Bladder microvascular endothelial cell (primary cell): ENCODE measurements around the gene PTPRS. TPM values are rescaled to one million over a fixed set of nuclear protein-coding genes. Genes with fewer than 3 reads are reported as not detected.

Source experiments
- total RNA-seq: library from RNA; depleted of rRNA; stranded (reverse); fragments of >200 nt; gene quantifications from 2 replicates; pipeline ENCODE4 v1.2.3, GENCODE V29; 2014

The PTPRS gene
- total RNA-seq: 2.8 and 28.1 TPM in 2 replicates

GRCh38 chr19:5340637-5341447 is at the start of gene PTPRS:
Gene PTPRS, minus strand, starts transcription at chr19:5340812. Its CDS starts 54,672 bp downstream, at chr19:5286140.

Other genes with a start within 250 kb of the PTPRS start
- not detected in 2 replicates for gene ZNRF4, start 114.6 kb upstream of the PTPRS start, total RNA-seq
- gene TINCR, start 227.1 kb upstream of the PTPRS start, total RNA-seq: 0.06 TPM in 1 of 2 replicates, not detected in the other